ENCODE data around the gene PDILT. TPM values are rescaled to one million over a fixed set of nuclear protein-coding genes. Genes with fewer than 3 reads are reported as not detected.

PDILT gene
- total and polyA plus RNA-seq, 9 of the 15 experiments (the other 6 are each of a cell fraction or from before 2014, with no cell fraction given) = not detected

DNA sequence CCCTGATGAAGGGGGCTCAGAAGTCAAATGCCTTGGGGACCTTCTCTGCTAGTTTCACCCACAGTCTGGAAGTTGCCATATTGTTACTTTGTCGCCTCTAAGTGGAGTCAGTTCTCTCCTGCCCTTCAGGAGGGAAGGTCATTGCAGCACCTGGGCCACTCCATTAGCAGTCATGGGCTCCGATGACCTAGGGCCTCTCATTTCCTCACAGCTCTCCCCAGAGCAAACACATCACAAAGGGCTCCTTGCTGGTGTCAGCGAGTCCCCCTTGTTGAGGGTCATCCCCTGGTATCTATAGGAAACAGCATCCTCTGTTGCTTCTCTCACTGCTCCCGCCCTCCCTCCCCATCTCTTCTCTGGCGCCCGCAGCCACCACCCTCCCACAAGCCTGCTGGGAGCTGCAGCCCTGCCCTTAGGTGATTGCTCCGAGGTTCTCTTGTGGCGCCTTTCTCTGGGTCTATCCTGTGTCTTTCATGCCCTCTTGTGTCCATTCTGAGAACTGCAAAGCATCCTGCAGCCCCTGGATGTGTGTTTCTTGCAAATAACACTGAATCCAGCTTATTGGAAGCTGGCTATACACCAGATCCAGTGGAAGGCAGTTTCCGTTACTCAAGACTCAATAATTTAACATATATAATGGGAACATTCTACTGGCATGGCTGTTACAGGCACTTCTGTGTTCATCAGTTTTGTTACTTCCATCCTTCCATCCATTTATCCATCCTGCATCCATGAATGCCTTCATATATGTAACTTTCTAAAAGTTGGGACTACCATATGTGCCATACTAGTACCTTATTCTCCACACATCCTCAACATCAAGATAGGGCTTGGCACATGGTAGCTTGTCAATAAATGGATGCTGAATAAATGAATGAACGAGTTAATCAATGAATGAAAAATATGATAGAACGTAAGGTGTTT, 21.2 kb downstream of the PDILT start (continued):
- TF ChIP-seq REST (IDR thresholded peaks at IDR 0.05; ENCODE audit: borderline replicate concordance) (peak; percentile 65; the same call in 1 of the 2 replicates), REST (CRISPR knock-in tag; IDR thresholded peaks at IDR 0.05; ENCODE audit: low read depth) (no peak), RB1 (IDR thresholded peaks at IDR 0.05; ENCODE audit: low read depth) (peak; percentile 45; the same call in 1 of the 2 replicates), DEAF1 (CRISPR knock-in tag; IDR thresholded peaks at IDR 0.05) (peak; percentile 52), SMC3 (conservative IDR thresholded peaks at IDR 0.05; ENCODE audit: insufficient read depth, low read depth, low read length) (peak; percentile 79), CTBP1 (IDR thresholded peaks at IDR 0.05; ENCODE audit: borderline replicate concordance) (peak; percentile 31; the same call in 1 of the 2 replicates), STAG1 (CRISPR knock-in tag; IDR thresholded peaks at IDR 0.05; ENCODE audit: borderline replicate concordance) (peak; percentile 23; the same call in 1 of the 2 replicates)
